ACC112 (cell line): ENCODE data around the gene PANK1.
"Not testable (repeated sequence)": the region's sequence is repeated elsewhere in the genome, so short reads cannot be mapped to it uniquely, and the experiment has no call there.

Source experiments
- H2AFZ ChIP-seq: fragments of 200-600 bp; sonication (generic); one replicate; pipeline ENCODE4 v1.6.0; 2017; ENCODE audit warnings: antibody characterized with exemption, low read length; ENCODE audit not compliant: unreplicated experiment
- H3K27ac ChIP-seq: fragments of 200-600 bp; sonication (generic); 2 replicates; pipeline ENCODE4 v1.5.1; 2014; ENCODE audit warnings: low read depth, mild to moderate bottlenecking, antibody characterized with exemption, low read length, moderate library complexity
- H3K27me3 ChIP-seq: fragments of 200-600 bp; sonication (generic); 2 replicates; pipeline ENCODE4 v1.6.1; 2014; ENCODE audit warnings: mild to moderate bottlenecking, antibody characterized with exemption, low read length, moderate library complexity, mixed read lengths; ENCODE audit not compliant: insufficient read depth
- H3K36me3 ChIP-seq: fragments of 200-600 bp; sonication (generic); 2 replicates; pipeline ENCODE4 v1.6.1; 2016; ENCODE audit warnings: mild to moderate bottlenecking, antibody characterized with exemption, low read length, moderate library complexity, mixed read lengths; ENCODE audit not compliant: insufficient read depth
- H3K4me1 ChIP-seq: fragments of 200-600 bp; sonication (generic); one replicate; pipeline ENCODE4 v1.6.1; 2016; ENCODE audit warnings: low read length, mixed read lengths; ENCODE audit not compliant: insufficient read depth, unreplicated experiment, control insufficient read depth
- H3K4me3 ChIP-seq: fragments of 200-600 bp; sonication (generic); 2 replicates; pipeline ENCODE4 v1.5.1; 2014; ENCODE audit warnings: mild to moderate bottlenecking, low read depth, low read length
- H3K79me2 ChIP-seq: fragments of 200-600 bp; sonication (generic); one replicate; pipeline ENCODE4 v1.6.0; 2016; ENCODE audit warnings: low read length; ENCODE audit not compliant: control insufficient read depth, unreplicated experiment, insufficient read depth

PANK1 gene

GRCh38 chr10:89555688-89556445, 89.2 kb downstream of the PANK1 start:
- Histone ChIP-seq H3K79me2 (no peaks in the 10 kb centered on the region), H3K27ac (no peak overlapping the region), H3K4me3 (no peak overlapping the region), H3K27me3 (no peaks in the 10 kb centered on the region), H2AFZ (no peak overlapping the region), H3K4me1 (peaks cover 21% of the 10 kb centered on the region), H3K36me3 (no peaks in the 10 kb centered on the region)

GRCh38 chr10:89554433-89554832, 90.6 kb downstream of the PANK1 start:
- no peaks in the 10 kb centered on the region for H3K36me3 ChIP-seq
- no peak overlapping the region for H3K27ac ChIP-seq
- H3K27me3 ChIP-seq, result no peaks in the 10 kb centered on the region
- peaks cover 24% of the 10 kb centered on the region for H3K4me1 ChIP-seq
- no peaks in the 10 kb centered on the region for H3K79me2 ChIP-seq
- no peak overlapping the region for H3K4me3 ChIP-seq
- H2AFZ ChIP-seq, result no peak overlapping the region

GRCh38 chr10:89553064-89553734, 91.8 kb downstream of the PANK1 start:
- Histone ChIP-seq H3K27me3 (no peaks in the 10 kb centered on the region), H3K36me3 (no peaks in the 10 kb centered on the region), H3K27ac (peak overlapping the region; percentile 58)

GRCh38 chr10:89552213-89552612, 92.8 kb downstream of the PANK1 start:
- Histone ChIP-seq H2AFZ (no peak overlapping the region), H3K4me3 (no peak overlapping the region), H3K27me3 (no peaks in the 10 kb centered on the region), H3K4me1 (peaks cover 24% of the 10 kb centered on the region), H3K27ac (no peak overlapping the region), H3K36me3 (no peaks in the 10 kb centered on the region), H3K79me2 (no peaks in the 10 kb centered on the region)

More at GRCh38 chr10:89553064-89553734, 91.8 kb downstream of the PANK1 start:
- Histone ChIP-seq H3K4me3 (no peak overlapping the region), H3K4me1 (peaks cover 24% of the 10 kb centered on the region), H3K79me2 (no peaks in the 10 kb centered on the region), H2AFZ (no peak overlapping the region)

GRCh38 chr10:89550509-89550908, 94.5 kb downstream of the PANK1 start:
- H3K27ac ChIP-seq, result no peak overlapping the region
- no peaks in the 10 kb centered on the region for H3K79me2 ChIP-seq
- peaks cover 24% of the 10 kb centered on the region for H3K4me1 ChIP-seq
- no peak overlapping the region for H2AFZ ChIP-seq
- H3K4me3 ChIP-seq, result no peak overlapping the region
- H3K36me3 ChIP-seq, result no peaks in the 10 kb centered on the region
- no peaks in the 10 kb centered on the region for H3K27me3 ChIP-seq

GRCh38 chr10:89549510-89549909, 95.5 kb downstream of the PANK1 start:
- no peak overlapping the region for H3K27ac ChIP-seq

GRCh38 chr10:89548673-89549072, 96.4 kb downstream of the PANK1 start:
- H3K27ac ChIP-seq, result no peak overlapping the region

More at GRCh38 chr10:89549510-89549909, 95.5 kb downstream of the PANK1 start:
- H3K79me2 ChIP-seq, result no peaks in the 10 kb centered on the region
- H3K4me1 ChIP-seq, result peaks cover 21% of the 10 kb centered on the region
- no peaks in the 10 kb centered on the region for H3K27me3 ChIP-seq
- H3K4me3 ChIP-seq, result no peak overlapping the region
- H3K36me3 ChIP-seq, result no peaks in the 10 kb centered on the region
- no peak overlapping the region for H2AFZ ChIP-seq

GRCh38 chr10:89547853-89548513, 97.1 kb downstream of the PANK1 start:
- Histone ChIP-seq H3K4me3 (no peak overlapping the region), H3K36me3 (no peaks in the 10 kb centered on the region), H3K27ac (no peak overlapping the region), H2AFZ (no peak overlapping the region), H3K79me2 (no peaks in the 10 kb centered on the region), H3K4me1 (peaks cover 9% of the 10 kb centered on the region), H3K27me3 (no peaks in the 10 kb centered on the region)

More at GRCh38 chr10:89548673-89549072, 96.4 kb downstream of the PANK1 start:
- H3K4me3 ChIP-seq, result no peak overlapping the region
- H3K27me3 ChIP-seq, result no peaks in the 10 kb centered on the region
- H3K4me1 ChIP-seq, result peaks cover 15% of the 10 kb centered on the region
- H3K36me3 ChIP-seq, result no peaks in the 10 kb centered on the region
- no peaks in the 10 kb centered on the region for H3K79me2 ChIP-seq
- H2AFZ ChIP-seq, result no peak overlapping the region

- H3K27me3 ChIP-seq, H3K36me3 ChIP-seq, H3K79me2 ChIP-seq, H3K4me3 ChIP-seq, H3K27ac ChIP-seq, H2AFZ ChIP-seq, H3K4me1 ChIP-seq: not testable (repeated sequence)
These were observed 98.4 kb downstream of the PANK1 start for GRCh38 chr10:89546651-89547050.

GRCh38 chr10:89543841-89544240, 101.2 kb downstream of the PANK1 start:
- no peaks in the 10 kb centered on the region for H3K27me3 ChIP-seq
- no peaks in the 10 kb centered on the region for H3K36me3 ChIP-seq
- peaks cover 6% of the 10 kb centered on the region for H3K4me1 ChIP-seq
- no peak overlapping the region for H3K4me3 ChIP-seq
- no peak overlapping the region for H2AFZ ChIP-seq
- no peaks in the 10 kb centered on the region for H3K79me2 ChIP-seq
- H3K27ac ChIP-seq, result no peak overlapping the region
